SK-N-SH (cell line): ENCODE results near the gene PTGDR2. TPM values are rescaled to one million over a fixed set of nuclear protein-coding genes. Genes with fewer than 3 reads are reported as not detected.

ENCODE experiments used
- CTCF ChIA-PET: fragments of 300-600, 350-600 bp; formaldehyde crosslinking; extraction: SDS; loops from one replicate; lab custom pipeline; 2021; lab: Yijun Ruan, JAX
- POLR2A ChIA-PET: fragments of 350-600 bp; sonication (Branson Sonifier 250); formaldehyde crosslinking; extraction: SDS; loops from one replicate; lab custom pipeline; 2020; ENCODE audit warnings: antibody characterized with exemption, inconsistent platforms; lab: Yijun Ruan, JAX
- DNase-seq: peaks from one replicate; pipeline ENCODE4 v3.0.0; 2012
- H2AFZ ChIP-seq: fragments of 200-600 bp; sonication (generic); 2 replicates; pipeline ENCODE4 v1.8.1; 2016; ENCODE audit warnings: antibody characterized with exemption, mild to moderate bottlenecking, low read depth
- H3F3A ChIP-seq: fragments of 200-600 bp; sonication (generic); replicated peaks from 2 replicates; pipeline ENCODE3; 2016; ENCODE audit warnings: antibody characterized with exemption, mild to moderate bottlenecking; ENCODE audit not compliant: insufficient read depth
- H3K27ac ChIP-seq, 2 experiments: fragments of 200-500 bp in 1 of 2; fragments of 200-600 bp in 1 of 2; sonication (Bioruptor generic) in 1 of 2; sonication (generic), shearing (Covaris generic) in 1 of 2; 2 replicates each; pipeline versions ENCODE4 v1.5.1 to v1.6.1; 2014 to 2016; ENCODE audit warnings: low read depth in 2 of 2, inconsistent platforms in 1 of 2, low read length in 1 of 2, mild to moderate bottlenecking in 1 of 2, mixed read lengths in 1 of 2
- H3K27me3 ChIP-seq: fragments of 200-600 bp; sonication (generic), shearing (Covaris generic); 2 replicates; pipeline ENCODE4 v1.6.1; 2016; ENCODE audit warnings: mixed run types; ENCODE audit not compliant: insufficient read depth
- H3K36me3 ChIP-seq, 2 experiments: fragments of 200-500 bp in 1 of 2; fragments of 200-600 bp in 1 of 2; sonication (Bioruptor generic) in 1 of 2; sonication (generic) in 1 of 2; replicated peaks in 1 of 2; 2 replicates each; pipeline versions ENCODE3 to v1.5.1; 2014 to 2016; ENCODE audit warnings: low read length in 1 of 2, mild to moderate bottlenecking in 1 of 2; ENCODE audit not compliant: insufficient read depth in 2 of 2, control insufficient read depth in 1 of 2
- H3K4me1 ChIP-seq, 2 experiments: fragments of 200-500 bp in 1 of 2; fragments of 200-600 bp in 1 of 2; sonication (Bioruptor generic) in 1 of 2; sonication (generic), shearing (Covaris generic) in 1 of 2; 2 replicates each; pipeline versions ENCODE4 v1.5.1 to v1.6.1; 2014 to 2016; ENCODE audit warnings: low read depth in 1 of 2, low read length in 1 of 2, mixed run types in 1 of 2; ENCODE audit not compliant: insufficient read depth in 2 of 2, control insufficient read depth in 1 of 2
- H3K4me2 ChIP-seq: fragments of 200-600 bp; sonication (generic), shearing (Covaris generic); 2 replicates; pipeline ENCODE4 v1.6.1; 2017; ENCODE audit warnings: mixed run types
- H3K4me3 ChIP-seq, 2 experiments: fragments of 200-500 bp in 1 of 2; fragments of 200-600 bp in 1 of 2; sonication (Bioruptor generic) in 1 of 2; sonication (generic), shearing (Covaris generic) in 1 of 2; 2 replicates each; pipeline versions ENCODE4 v1.5.1 to v1.8.1; 2014 to 2016; ENCODE audit warnings: low read depth in 2 of 2, inconsistent platforms in 1 of 2, low read length in 1 of 2, mild to moderate bottlenecking in 1 of 2, mixed read lengths in 1 of 2, moderate library complexity in 1 of 2
- H3K79me2 ChIP-seq: fragments of 200-600 bp; sonication (generic); 2 replicates; pipeline ENCODE4 v1.8.1; 2017; ENCODE audit warnings: mild to moderate bottlenecking; ENCODE audit not compliant: insufficient read depth
- H3K9ac ChIP-seq: fragments of 200-600 bp; sonication (generic); 2 replicates; pipeline ENCODE4 v1.6.1; 2017; ENCODE audit warnings: mixed run types
- H3K9me2 ChIP-seq: fragments of 200-600 bp; sonication (generic); 2 replicates; pipeline ENCODE4 v1.6.1; 2017; ENCODE audit warnings: mixed run types
- H3K9me3 ChIP-seq: fragments of 200-600 bp; sonication (generic); 2 replicates; pipeline ENCODE4 v1.6.1; 2017; ENCODE audit warnings: mixed run types, mild to moderate bottlenecking, moderate library complexity
- H4K20me1 ChIP-seq: fragments of 200-600 bp; sonication (generic); 2 replicates; pipeline ENCODE4 v1.6.1; 2017; ENCODE audit warnings: mild to moderate bottlenecking, mixed run types; ENCODE audit not compliant: insufficient read depth
- CHD2 ChIP-seq: fragments of 150-350 bp; IDR thresholded peaks from 2 replicates; pipeline ENCODE4 v1.6.1; 2018; ENCODE audit warnings: low read length; ENCODE audit not compliant: partially characterized antibody
- ELF1 ChIP-seq: IDR thresholded peaks from 2 replicates; pipeline ENCODE4 v1.4.0; 2012
- EP300 ChIP-seq, 2 experiments: IDR thresholded peaks; 2 replicates each; pipeline versions ENCODE4 v1.4.0 to v1.6.1; 2012; ENCODE audit warnings: borderline replicate concordance in 1 of 2, low read depth in 1 of 2, low read length in 1 of 2
- EZH2phosphoT487 ChIP-seq: fragments of 200-600 bp; sonication (generic); IDR thresholded peaks from 2 replicates; pipeline ENCODE4 v1.6.1; 2017; ENCODE audit warnings: low read depth, mixed run types, mild to moderate bottlenecking, antibody characterized with exemption, moderate library complexity, borderline replicate concordance
- FOSL2 ChIP-seq: IDR thresholded peaks from 2 replicates; pipeline ENCODE4 v1.4.0; 2012; ENCODE audit warnings: low read depth, mild to moderate bottlenecking, moderate library complexity, borderline replicate concordance
- FOXM1 ChIP-seq: IDR thresholded peaks from 2 replicates; pipeline ENCODE4 v1.4.0; 2012; ENCODE audit warnings: low read depth, mild to moderate bottlenecking
- GABPA ChIP-seq: IDR thresholded peaks from 2 replicates; pipeline ENCODE4 v1.4.0; 2012; ENCODE audit warnings: low read depth, mild to moderate bottlenecking
- JUND ChIP-seq: IDR thresholded peaks from 2 replicates; pipeline ENCODE4 v1.4.0; 2012
- RAD21 ChIP-seq: IDR thresholded peaks from 2 replicates; pipeline ENCODE4 v1.6.1; 2012; ENCODE audit warnings: mild to moderate bottlenecking, low read length
- RCOR1 ChIP-seq: fragments of 150-350 bp; IDR thresholded peaks from 2 replicates; pipeline ENCODE4 v1.6.1; 2017; ENCODE audit warnings: antibody characterized with exemption, low read length
- SIN3A ChIP-seq: IDR thresholded peaks from 2 replicates; pipeline ENCODE4 v1.6.1; 2012; ENCODE audit warnings: low read depth, mild to moderate bottlenecking, low read length, moderate library complexity, borderline replicate concordance
- SMC3 ChIP-seq: IDR thresholded peaks from 2 replicates; pipeline ENCODE4 v1.6.1; 2012; ENCODE audit warnings: low read depth, low read length, improper control_type of control experiment
- TCF12 ChIP-seq: IDR thresholded peaks from 2 replicates; pipeline ENCODE4 v1.4.0; 2012
- TEAD4 ChIP-seq: IDR thresholded peaks from 2 replicates; pipeline ENCODE4 v1.4.0; 2012; ENCODE audit warnings: mild to moderate bottlenecking, borderline replicate concordance; ENCODE audit not compliant: insufficient read depth
- YY1 ChIP-seq: IDR thresholded peaks from 2 replicates; pipeline ENCODE4 v1.4.0; 2012; ENCODE audit warnings: low read depth, mild to moderate bottlenecking
- WGBS: methylation state at CpG from one replicate; pipeline ENCODE4 v1.1.6; 2017; ENCODE audit warnings: low lambda C conversion rate; 5-methylcytosine and 5-hydroxymethylcytosine counted together
- polyA plus RNA-seq, 3 experiments: library from polyadenylated mRNA; depleted of rRNA; stranded (reverse); fragments of >200 nt; gene quantifications; 2 replicates each; pipeline ENCODE4 v1.2.3, GENCODE V29; 2012
- TF ChIP-seq, protein P1 (sequence below): fragments of 150-350 bp; IDR thresholded peaks from 2 replicates; pipeline ENCODE4 v1.6.1; 2017; ENCODE audit warnings: antibody characterized with exemption, low read length, low read depth, borderline replicate concordance
- TF ChIP-seq, protein P2 (sequence below): IDR thresholded peaks from 2 replicates; pipeline ENCODE4 v1.4.0; 2012; ENCODE audit warnings: low read depth, borderline replicate concordance
- TF ChIP-seq, protein P3 (sequence below): IDR thresholded peaks from 2 replicates; pipeline ENCODE4 v1.6.1; 2012; ENCODE audit warnings: mild to moderate bottlenecking, low read depth, low read length, moderate library complexity
- TF ChIP-seq, protein P4 (sequence below): fragments of 150-350 bp; IDR thresholded peaks from 2 replicates; pipeline ENCODE4 v1.6.1; 2016; ENCODE audit warnings: mild to moderate bottlenecking, low read depth, low read length

The PTGDR2 gene
- 0.02 TPM in 1 of 2 replicates, not detected in the other for polyA plus RNA-seq (2012; rRNA removed)
- 0.01 TPM in 1 of 2 replicates, not detected in the other for polyA plus RNA-seq (2012; cell fraction: cytosol; rRNA removed)
- polyA plus RNA-seq (2012; cell fraction: nucleus; rRNA removed), result 0.05 and 0.12 TPM in 2 replicates

DNA sequence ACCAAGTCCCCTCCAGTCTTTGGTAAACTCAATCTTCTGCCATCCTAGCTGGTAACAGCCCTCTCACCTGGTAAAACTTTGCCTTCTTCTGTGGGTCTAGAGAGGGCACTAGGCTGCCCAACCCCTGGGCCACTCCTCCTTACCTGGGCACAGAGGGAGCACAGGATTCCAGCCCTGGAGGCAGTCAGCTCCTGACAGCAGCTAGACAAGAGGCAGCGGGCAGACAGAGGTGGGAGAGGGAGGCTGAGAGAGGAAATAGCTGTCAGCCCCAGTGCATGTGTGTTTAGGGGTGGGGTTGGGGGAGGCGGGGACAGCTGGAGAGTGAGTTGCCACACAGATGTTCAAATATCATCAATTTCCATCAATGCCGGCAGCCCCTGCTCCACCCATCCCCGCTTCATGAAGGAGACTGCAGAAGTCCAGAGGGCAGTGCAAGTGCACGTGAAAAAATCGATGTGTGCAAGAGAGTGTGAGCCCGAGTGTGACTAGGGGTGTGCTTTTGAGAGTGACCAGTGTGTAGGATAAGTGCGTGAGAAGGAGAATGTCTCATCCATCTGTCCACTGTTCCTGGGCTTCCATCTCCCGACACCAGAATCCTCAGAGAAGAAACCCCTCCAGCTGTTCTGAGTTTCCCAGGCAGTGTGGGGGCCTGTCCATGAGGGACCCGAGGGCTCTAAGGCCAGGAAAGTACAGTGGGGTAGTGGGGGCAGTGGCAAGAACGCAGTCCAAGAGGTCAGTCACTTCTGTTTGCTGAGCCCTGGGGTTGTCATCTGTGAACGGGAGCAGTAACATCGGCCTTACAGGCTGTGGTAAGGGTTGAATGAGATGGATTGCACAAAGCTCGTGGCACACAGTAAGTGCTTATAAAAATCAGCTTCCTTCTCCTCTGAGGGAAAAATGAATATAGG is at the start of gene PTGDR2:
Gene PTGDR2, minus strand, starts transcription at position 225 of the 908 bp plus-strand sequence. CDS start 2,228 bp downstream, outside the sequence.
- no peaks in the 10 kb centered on the region for H4K20me1 ChIP-seq
- H3F3A ChIP-seq, result no peaks in the 10 kb centered on the region
- no peaks in the 10 kb centered on the region for H3K27me3 ChIP-seq
- 58% methylated on average over 14 of the region's 14 CpGs for WGBS
- H3K4me3 ChIP-seq, result no peak within 1 kb of the TSS
- peaks cover 0 to 12% of the 10 kb centered on the region in 2 experiments for H3K36me3 ChIP-seq
- DNase-seq, result peak; percentile 69
- H3K9me3 ChIP-seq, result no peaks in the 10 kb centered on the region
- H3K27ac ChIP-seq, result no peak within 1 kb of the TSS
- no peak within 1 kb of the TSS for H2AFZ ChIP-seq
- no peaks in the 10 kb centered on the region for H3K79me2 ChIP-seq
- H3K9me2 ChIP-seq, result no peaks in the 10 kb centered on the region
- no peak for TF ChIP-seq FOSL2
- TF ChIP-seq JUND, result no peak
- no peak for TF ChIP-seq FOXM1
- no peak for TF ChIP-seq RAD21
- TF ChIP-seq TEAD4, result no peak
- TF ChIP-seq TCF12, result no peak
- no peak for TF ChIP-seq SIN3A
- TF ChIP-seq SMC3, result no peak
- TF ChIP-seq EP300 (IDR thresholded peaks at IDR 0.05; ENCODE audit: borderline replicate concordance in 1 of 2, low read depth in 1 of 2, low read length in 1 of 2), result no peak
- TF ChIP-seq, protein P1, sequence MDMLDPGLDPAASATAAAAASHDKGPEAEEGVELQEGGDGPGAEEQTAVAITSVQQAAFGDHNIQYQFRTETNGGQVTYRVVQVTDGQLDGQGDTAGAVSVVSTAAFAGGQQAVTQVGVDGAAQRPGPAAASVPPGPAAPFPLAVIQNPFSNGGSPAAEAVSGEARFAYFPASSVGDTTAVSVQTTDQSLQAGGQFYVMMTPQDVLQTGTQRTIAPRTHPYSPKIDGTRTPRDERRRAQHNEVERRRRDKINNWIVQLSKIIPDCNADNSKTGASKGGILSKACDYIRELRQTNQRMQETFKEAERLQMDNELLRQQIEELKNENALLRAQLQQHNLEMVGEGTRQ, result no peak
- no peak for TF ChIP-seq GABPA
- TF ChIP-seq, all 33 proteins: peak for 0
- Histone ChIP-seq H3K4me1 (no peaks in the 10 kb centered on the region), H3K9ac (no peak within 1 kb of the TSS), H3K4me2 (no peak within 1 kb of the TSS)
- ChIA-PET CTCF (interaction anchor here (1.0 to 2.5 kb wide), 6 partner anchors 9 to 81 kb away, joined by 3 to 13 read pairs (median 4); no protein-coding TSS in a partner anchor), POLR2A (no interaction called here)

DNA sequence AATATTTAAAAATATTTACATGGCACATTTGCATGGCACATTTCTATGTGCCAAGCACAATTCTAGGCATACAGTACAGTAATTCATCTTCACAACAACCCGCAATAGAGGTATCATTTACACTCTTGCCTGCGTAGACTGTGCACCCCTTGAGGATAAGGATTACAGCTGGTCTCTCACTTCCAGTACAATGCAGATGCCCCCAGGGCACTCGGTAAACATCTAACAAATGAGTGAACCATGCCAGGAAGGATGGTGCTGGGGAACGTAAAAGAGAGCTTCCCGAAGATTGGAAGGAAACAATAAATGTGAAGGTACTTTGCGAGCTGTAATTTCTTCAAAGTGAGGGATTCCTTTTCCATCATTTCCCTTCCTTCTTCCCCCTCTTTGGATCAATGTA is 49.3 kb upstream of the PTGDR2 start:
- Histone ChIP-seq H3F3A (peaks cover 5% of the 10 kb centered on the region), H3K79me2 (peaks cover 43% of the 10 kb centered on the region), H4K20me1 (peaks cover 23% of the 10 kb centered on the region), H3K4me1 (peaks cover 0 to 17% of the 10 kb centered on the region in 2 experiments; a peak in 2 of 4 replicates), H3K36me3 (peaks cover 18 to 39% of the 10 kb centered on the region in 2 experiments), H3K9me3 (no peaks in the 10 kb centered on the region), H3K27me3 (no peaks in the 10 kb centered on the region), H3K4me3 (peak overlapping the region; percentile 92 to 99), H3K4me2 (peak overlapping the region; percentile 92), H3K9ac (peak overlapping the region; percentile 89), H3K27ac (peak overlapping the region; percentile 83 to 90; a peak in 3 of 4 replicates), H2AFZ (no peak overlapping the region), H3K9me2 (no peaks in the 10 kb centered on the region)
- CTCF ChIA-PET, result interaction anchor here (0.6 to 21.9 kb wide), 5 partner anchors 10 to 541 kb away, joined by 3 to 550 read pairs (median 5); partner anchors contain the start of gene CCDC86
- TF ChIP-seq SIN3A (no peak), CHD2 (no peak), GABPA (no peak), YY1 (no peak), RCOR1 (no peak), EZH2phosphoT487 (no peak), ELF1 (no peak)
- TF ChIP-seq, protein P2, sequence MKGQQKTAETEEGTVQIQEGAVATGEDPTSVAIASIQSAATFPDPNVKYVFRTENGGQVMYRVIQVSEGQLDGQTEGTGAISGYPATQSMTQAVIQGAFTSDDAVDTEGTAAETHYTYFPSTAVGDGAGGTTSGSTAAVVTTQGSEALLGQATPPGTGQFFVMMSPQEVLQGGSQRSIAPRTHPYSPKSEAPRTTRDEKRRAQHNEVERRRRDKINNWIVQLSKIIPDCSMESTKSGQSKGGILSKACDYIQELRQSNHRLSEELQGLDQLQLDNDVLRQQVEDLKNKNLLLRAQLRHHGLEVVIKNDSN, result no peak
- TF ChIP-seq, protein P3, sequence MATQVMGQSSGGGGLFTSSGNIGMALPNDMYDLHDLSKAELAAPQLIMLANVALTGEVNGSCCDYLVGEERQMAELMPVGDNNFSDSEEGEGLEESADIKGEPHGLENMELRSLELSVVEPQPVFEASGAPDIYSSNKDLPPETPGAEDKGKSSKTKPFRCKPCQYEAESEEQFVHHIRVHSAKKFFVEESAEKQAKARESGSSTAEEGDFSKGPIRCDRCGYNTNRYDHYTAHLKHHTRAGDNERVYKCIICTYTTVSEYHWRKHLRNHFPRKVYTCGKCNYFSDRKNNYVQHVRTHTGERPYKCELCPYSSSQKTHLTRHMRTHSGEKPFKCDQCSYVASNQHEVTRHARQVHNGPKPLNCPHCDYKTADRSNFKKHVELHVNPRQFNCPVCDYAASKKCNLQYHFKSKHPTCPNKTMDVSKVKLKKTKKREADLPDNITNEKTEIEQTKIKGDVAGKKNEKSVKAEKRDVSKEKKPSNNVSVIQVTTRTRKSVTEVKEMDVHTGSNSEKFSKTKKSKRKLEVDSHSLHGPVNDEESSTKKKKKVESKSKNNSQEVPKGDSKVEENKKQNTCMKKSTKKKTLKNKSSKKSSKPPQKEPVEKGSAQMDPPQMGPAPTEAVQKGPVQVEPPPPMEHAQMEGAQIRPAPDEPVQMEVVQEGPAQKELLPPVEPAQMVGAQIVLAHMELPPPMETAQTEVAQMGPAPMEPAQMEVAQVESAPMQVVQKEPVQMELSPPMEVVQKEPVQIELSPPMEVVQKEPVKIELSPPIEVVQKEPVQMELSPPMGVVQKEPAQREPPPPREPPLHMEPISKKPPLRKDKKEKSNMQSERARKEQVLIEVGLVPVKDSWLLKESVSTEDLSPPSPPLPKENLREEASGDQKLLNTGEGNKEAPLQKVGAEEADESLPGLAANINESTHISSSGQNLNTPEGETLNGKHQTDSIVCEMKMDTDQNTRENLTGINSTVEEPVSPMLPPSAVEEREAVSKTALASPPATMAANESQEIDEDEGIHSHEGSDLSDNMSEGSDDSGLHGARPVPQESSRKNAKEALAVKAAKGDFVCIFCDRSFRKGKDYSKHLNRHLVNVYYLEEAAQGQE, result no peak
- TF ChIP-seq, protein P4, sequence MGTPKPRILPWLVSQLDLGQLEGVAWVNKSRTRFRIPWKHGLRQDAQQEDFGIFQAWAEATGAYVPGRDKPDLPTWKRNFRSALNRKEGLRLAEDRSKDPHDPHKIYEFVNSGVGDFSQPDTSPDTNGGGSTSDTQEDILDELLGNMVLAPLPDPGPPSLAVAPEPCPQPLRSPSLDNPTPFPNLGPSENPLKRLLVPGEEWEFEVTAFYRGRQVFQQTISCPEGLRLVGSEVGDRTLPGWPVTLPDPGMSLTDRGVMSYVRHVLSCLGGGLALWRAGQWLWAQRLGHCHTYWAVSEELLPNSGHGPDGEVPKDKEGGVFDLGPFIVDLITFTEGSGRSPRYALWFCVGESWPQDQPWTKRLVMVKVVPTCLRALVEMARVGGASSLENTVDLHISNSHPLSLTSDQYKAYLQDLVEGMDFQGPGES, result no peak
- peak; percentile 39 for DNase-seq
- WGBS, result 42% methylated on average over 6 of the region's 6 CpGs
- POLR2A ChIA-PET, result interaction anchor here (1.1 to 2.2 kb wide), 2 partner anchors 9 to 257 kb away, joined by 3 to 8 read pairs; partner anchors contain the start of genes TMEM109 and VPS37C
